ENCODE measurements around the gene ZNF583.

GRCh38 chr19:56367829-56368711 lies 36.1 kb upstream of the ZNF583 start:
- no peak for TF ChIP-seq CTCF (IDR thresholded peaks at IDR 0.05)
- no peak for TF ChIP-seq EZH2phosphoT487 (IDR thresholded peaks at IDR 0.05)
